ENCODE results near the gene SAMSN1.

DNA sequence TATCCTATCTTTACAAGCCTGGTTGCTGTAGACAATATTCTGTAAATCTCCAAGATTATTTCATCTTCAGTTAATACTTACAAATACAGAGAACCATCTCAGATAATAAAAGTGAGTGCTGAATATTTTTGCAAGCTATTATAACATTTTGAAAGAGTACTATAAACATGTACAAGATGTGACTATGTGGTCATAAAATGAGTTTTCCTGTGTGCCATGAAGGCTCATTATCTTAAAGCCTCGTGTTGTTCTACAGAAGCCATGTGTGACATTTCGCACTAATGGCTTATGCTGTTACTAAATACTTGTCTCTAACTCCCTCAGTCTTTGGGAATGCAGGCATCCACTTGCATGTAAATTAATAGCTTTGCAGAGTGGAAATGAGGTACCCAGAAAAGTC, 48.3 kb downstream of the SAMSN1 start:
- TF ChIP-seq POLR2AphosphoS5 (IDR thresholded peaks at IDR 0.05) = no peak
- no peak for TF ChIP-seq POLR2A (IDR thresholded peaks at IDR 0.05)
- TF ChIP-seq, protein P1, sequence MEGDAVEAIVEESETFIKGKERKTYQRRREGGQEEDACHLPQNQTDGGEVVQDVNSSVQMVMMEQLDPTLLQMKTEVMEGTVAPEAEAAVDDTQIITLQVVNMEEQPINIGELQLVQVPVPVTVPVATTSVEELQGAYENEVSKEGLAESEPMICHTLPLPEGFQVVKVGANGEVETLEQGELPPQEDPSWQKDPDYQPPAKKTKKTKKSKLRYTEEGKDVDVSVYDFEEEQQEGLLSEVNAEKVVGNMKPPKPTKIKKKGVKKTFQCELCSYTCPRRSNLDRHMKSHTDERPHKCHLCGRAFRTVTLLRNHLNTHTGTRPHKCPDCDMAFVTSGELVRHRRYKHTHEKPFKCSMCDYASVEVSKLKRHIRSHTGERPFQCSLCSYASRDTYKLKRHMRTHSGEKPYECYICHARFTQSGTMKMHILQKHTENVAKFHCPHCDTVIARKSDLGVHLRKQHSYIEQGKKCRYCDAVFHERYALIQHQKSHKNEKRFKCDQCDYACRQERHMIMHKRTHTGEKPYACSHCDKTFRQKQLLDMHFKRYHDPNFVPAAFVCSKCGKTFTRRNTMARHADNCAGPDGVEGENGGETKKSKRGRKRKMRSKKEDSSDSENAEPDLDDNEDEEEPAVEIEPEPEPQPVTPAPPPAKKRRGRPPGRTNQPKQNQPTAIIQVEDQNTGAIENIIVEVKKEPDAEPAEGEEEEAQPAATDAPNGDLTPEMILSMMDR (IDR thresholded peaks at IDR 0.05) = no peak

Data from suprapubic skin (tissue), 4 donors.